Measurements from ENCODE around the gene CDHR1.

DNA sequence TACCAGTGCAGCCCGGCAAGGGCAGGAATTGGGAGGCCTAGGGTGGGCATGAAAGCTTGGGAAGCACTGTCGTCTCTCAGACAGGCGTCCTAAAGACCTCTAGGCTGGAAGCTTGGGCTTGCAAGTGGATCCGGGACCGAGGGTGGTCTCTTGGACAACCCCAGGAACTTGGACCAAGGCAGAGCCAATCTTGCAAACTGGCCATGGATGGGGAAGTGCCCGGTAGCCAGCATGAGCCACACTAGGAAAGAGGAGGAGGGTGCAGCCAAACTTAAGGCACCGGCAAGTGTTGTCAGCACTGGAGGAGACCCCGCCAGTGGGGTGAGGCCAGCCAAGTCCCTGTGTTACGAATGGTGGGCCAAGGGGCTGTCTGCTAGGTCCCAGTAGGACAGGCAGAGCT lies 22.5 kb downstream of the CDHR1 start:
- TF ChIP-seq, protein P1, sequence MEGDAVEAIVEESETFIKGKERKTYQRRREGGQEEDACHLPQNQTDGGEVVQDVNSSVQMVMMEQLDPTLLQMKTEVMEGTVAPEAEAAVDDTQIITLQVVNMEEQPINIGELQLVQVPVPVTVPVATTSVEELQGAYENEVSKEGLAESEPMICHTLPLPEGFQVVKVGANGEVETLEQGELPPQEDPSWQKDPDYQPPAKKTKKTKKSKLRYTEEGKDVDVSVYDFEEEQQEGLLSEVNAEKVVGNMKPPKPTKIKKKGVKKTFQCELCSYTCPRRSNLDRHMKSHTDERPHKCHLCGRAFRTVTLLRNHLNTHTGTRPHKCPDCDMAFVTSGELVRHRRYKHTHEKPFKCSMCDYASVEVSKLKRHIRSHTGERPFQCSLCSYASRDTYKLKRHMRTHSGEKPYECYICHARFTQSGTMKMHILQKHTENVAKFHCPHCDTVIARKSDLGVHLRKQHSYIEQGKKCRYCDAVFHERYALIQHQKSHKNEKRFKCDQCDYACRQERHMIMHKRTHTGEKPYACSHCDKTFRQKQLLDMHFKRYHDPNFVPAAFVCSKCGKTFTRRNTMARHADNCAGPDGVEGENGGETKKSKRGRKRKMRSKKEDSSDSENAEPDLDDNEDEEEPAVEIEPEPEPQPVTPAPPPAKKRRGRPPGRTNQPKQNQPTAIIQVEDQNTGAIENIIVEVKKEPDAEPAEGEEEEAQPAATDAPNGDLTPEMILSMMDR (conservative IDR thresholded peaks at IDR 0.05 in 1 of 2, IDR thresholded peaks at IDR 0.05 in 1 of 2; ENCODE audit: low read depth in 1 of 2, low read length in 2 of 2), result no peak
- TF ChIP-seq EZH2 (IDR thresholded peaks at IDR 0.05; ENCODE audit: low read length, missing control alignments), result no peak
